Peyer's patch (tissue), 4 donors: ENCODE results near the gene FMO5. TPM values are rescaled to one million over a fixed set of nuclear protein-coding genes. Genes with fewer than 3 reads are reported as not detected.
"Not testable (repeated sequence)": the region's sequence is repeated elsewhere in the genome, so short reads cannot be mapped to it uniquely, and the experiment has no call there.

Experiments
- DNase-seq, 3 donors: peaks; one replicate each; pipeline ENCODE4 v3.0.0-alpha.2; 2017 to 2019
- H3K27ac ChIP-seq, 4 donors: fragments of 200-600 bp; sonication (generic); one replicate each; pipeline ENCODE4 v1.5.1; 2016 to 2019
- H3K27me3 ChIP-seq, 2 donors: fragments of 200-600 bp; sonication (generic); one replicate each; pipeline ENCODE4 v1.5.1; 2019
- H3K36me3 ChIP-seq, 3 donors: fragments of 200-600 bp; sonication (generic); one replicate each; pipeline ENCODE4 v1.5.1; 2016 to 2019
- H3K4me1 ChIP-seq, 4 donors: fragments of 200-600 bp; sonication (generic); one replicate each; pipeline ENCODE4 v1.5.1; 2016 to 2019
- H3K4me3 ChIP-seq, 4 donors: fragments of 200-600 bp; sonication (generic); 1 replicate in 3 of 4; 2 replicates in 1 of 4; pipeline ENCODE4 v1.5.1; 2016 to 2019; ENCODE audit warnings: mild to moderate bottlenecking in 1 of 4
- H3K9me3 ChIP-seq, 4 donors: fragments of 200-600 bp; sonication (generic); one replicate each; pipeline ENCODE4 v1.5.1; 2016 to 2019; ENCODE audit warnings: mild to moderate bottlenecking in 1 of 4
- CTCF ChIP-seq, 6 experiments: fragments of 450-650 bp in 4 of 6; fragments of 200-600 bp in 2 of 6; sonication (generic) in 1 of 6; IDR thresholded peaks; one replicate each; pipeline ENCODE4 v1.5.1; 2017 to 2019; ENCODE audit warnings: antibody characterized with exemption in 6 of 6, mild to moderate bottlenecking in 3 of 6, moderate library complexity in 1 of 6
- POLR2A ChIP-seq, 2 donors: fragments of 450-650 bp; IDR thresholded peaks; one replicate each; pipeline ENCODE4 v1.5.1; 2017; ENCODE audit warnings: antibody characterized with exemption in 2 of 2, mild to moderate bottlenecking in 2 of 2, moderate library complexity in 2 of 2
- total RNA-seq, 4 donors: library from RNA; depleted of rRNA; stranded (reverse); fragments of >200 nt; gene quantifications; one replicate each; pipeline ENCODE4 v1.1.0, GENCODE V29; 2016

FMO5 gene
- total RNA-seq, 4 donors from 2014 or later: 31.4 to 156 (median 127) TPM

GRCh38 chr1:147162093-147162492 is 63.0 kb downstream of the FMO5 start:
- Histone ChIP-seq H3K4me1 (no peaks in the 10 kb centered on the region), H3K9me3 (no peaks in the 10 kb centered on the region), H3K27me3 (no peaks in the 10 kb centered on the region), H3K4me3 (no peak overlapping the region), H3K36me3 (peaks cover 0 to 91% (median 3%) of the 10 kb centered on the region in 3 donors), H3K27ac (no peak overlapping the region)
- DNase-seq: no peak
- no peak for TF ChIP-seq POLR2A (IDR thresholded peaks at IDR 0.05)
- no peak for TF ChIP-seq CTCF (IDR thresholded peaks at IDR 0.05)

- not testable (repeated sequence) for H3K27me3 ChIP-seq, H3K9me3 ChIP-seq, H3K27ac ChIP-seq, H3K4me1 ChIP-seq, H3K4me3 ChIP-seq, DNase-seq
- peaks cover 0 to 71% (median under 1%) of the 10 kb centered on the region in 3 donors for H3K36me3 ChIP-seq
Measured at GRCh38 chr1:147157116-147157515, 68.0 kb downstream of the FMO5 start.

- no peaks in the 10 kb centered on the region for H3K4me1 ChIP-seq
- no peaks in the 10 kb centered on the region for H3K9me3 ChIP-seq
- peaks cover 0 to 66% (median 0%) of the 10 kb centered on the region in 3 donors for H3K36me3 ChIP-seq
- no peak for DNase-seq
- TF ChIP-seq POLR2A (IDR thresholded peaks at IDR 0.05) (no peak), CTCF (IDR thresholded peaks at IDR 0.05) (no peak)
- H3K27ac ChIP-seq: no peak overlapping the region
- H3K4me3 ChIP-seq: no peak overlapping the region
- no peaks in the 10 kb centered on the region for H3K27me3 ChIP-seq
Measured at GRCh38 chr1:147156642-147157041, 68.5 kb downstream of the FMO5 start.

- DNase-seq: no peak
- Histone ChIP-seq H3K27me3 (no peaks in the 10 kb centered on the region), H3K36me3 (peaks cover 0 to 27% (median 0%) of the 10 kb centered on the region in 3 donors), H3K4me1 (no peaks in the 10 kb centered on the region), H3K27ac (no peak overlapping the region), H3K4me3 (no peak overlapping the region), H3K9me3 (no peaks in the 10 kb centered on the region)
- TF ChIP-seq POLR2A (IDR thresholded peaks at IDR 0.05) (no peak), CTCF (IDR thresholded peaks at IDR 0.05) (no peak)
Measured at GRCh38 chr1:147152772-147153171, 72.4 kb downstream of the FMO5 start.

- Histone ChIP-seq H3K36me3 (peaks cover 0 to 15% (median 0%) of the 10 kb centered on the region in 3 donors), H3K4me1 (no peaks in the 10 kb centered on the region), H3K27me3 (no peaks in the 10 kb centered on the region), H3K27ac (no peak overlapping the region), H3K9me3 (no peaks in the 10 kb centered on the region), H3K4me3 (no peak overlapping the region)
- TF ChIP-seq CTCF (IDR thresholded peaks at IDR 0.05) (no peak), POLR2A (IDR thresholded peaks at IDR 0.05) (no peak)
- DNase-seq: no peak
Measured at GRCh38 chr1:147151244-147151643, 73.9 kb downstream of the FMO5 start.

GRCh38 chr1:147142886-147143285 is 82.3 kb downstream of the FMO5 start:
- DNase-seq: no peak
- no peaks in the 10 kb centered on the region for H3K4me1 ChIP-seq
- H3K36me3 ChIP-seq: no peaks in the 10 kb centered on the region
- no peak overlapping the region for H3K4me3 ChIP-seq
- H3K27ac ChIP-seq: no peak overlapping the region
- no peaks in the 10 kb centered on the region for H3K27me3 ChIP-seq
- H3K9me3 ChIP-seq: no peaks in the 10 kb centered on the region
- TF ChIP-seq POLR2A (IDR thresholded peaks at IDR 0.05) (no peak), CTCF (IDR thresholded peaks at IDR 0.05) (no peak)

Other genes starting within 250 kb of the FMO5 start
- gene PRKAB2, start 52.9 kb downstream of the FMO5 start, total RNA-seq: 10 to 100 TPM in 3 of 4 donors, 1 to 10 TPM in 1; 9.9 to 45.5 (median 42.2) TPM
- 10 to 100 TPM; 25.8 to 71.0 (median 38.3) TPM for gene CHD1L, start 17.3 kb upstream of the FMO5 start, total RNA-seq